ENCODE measurements around the gene UBE2D2. TPM values are rescaled to one million over a fixed set of nuclear protein-coding genes. Genes with fewer than 3 reads are reported as not detected.

The UBE2D2 gene
- total RNA-seq, 4 donors from 2014 or later = 65.2 to 114 (median 85.6) TPM

- Histone ChIP-seq H3K27ac (peak overlapping the region in 3 of 4 donors; percentile 69 to 94 (median 93)), H3K4me3 (peak overlapping the region in 1 of 2 donors; percentile 14), H3K36me3 (no peaks in the 10 kb centered on the region), H3K27me3 (no peaks in the 10 kb centered on the region), H3K4me1 (peaks cover 0 to 100% (median 44%) of the 10 kb centered on the region in 3 donors), H3K9me3 (no peaks in the 10 kb centered on the region)
- WGBS, 2 donors (ENCODE audit: low coverage in 1 of 2) = no CpG with 5 or more reads among the region's 23 CpGs
- TF ChIP-seq POLR2AphosphoS5 (IDR thresholded peaks at IDR 0.05) (no peak), CTCF (IDR thresholded peaks at IDR 0.05) (no peak), EP300 (IDR thresholded peaks at IDR 0.05) (no peak), POLR2A (IDR thresholded peaks at IDR 0.05) (no peak)
- no peak for ATAC-seq
Observed at GRCh38 chr5:139669662-139670368, 108.7 kb downstream of the UBE2D2 start.

GRCh38 chr5:139670369-139671095 is 109.4 kb downstream of the UBE2D2 start:
- H3K36me3 ChIP-seq = no peaks in the 10 kb centered on the region
- peaks cover 0 to 100% (median 44%) of the 10 kb centered on the region in 3 donors for H3K4me1 ChIP-seq
- WGBS, 2 donors (ENCODE audit: low coverage in 1 of 2) = 67 to 73% methylated on average over 6 to 11 of the region's 16 CpGs
- no peak for ATAC-seq
- no peak for TF ChIP-seq EP300 (IDR thresholded peaks at IDR 0.05)
- TF ChIP-seq CTCF (IDR thresholded peaks at IDR 0.05) = peak in 1 of 4 experiments; percentile 21
- H3K4me3 ChIP-seq = peak overlapping the region in 1 of 2 donors; percentile 14
- H3K27ac ChIP-seq = peak overlapping the region in 3 of 4 donors; percentile 69 to 94 (median 93)
- no peaks in the 10 kb centered on the region for H3K27me3 ChIP-seq
- H3K9me3 ChIP-seq = no peaks in the 10 kb centered on the region

- TF ChIP-seq CTCF (IDR thresholded peaks at IDR 0.05) (no peak), POLR2AphosphoS5 (IDR thresholded peaks at IDR 0.05) (no peak), POLR2A (IDR thresholded peaks at IDR 0.05) (no peak)
- Histone ChIP-seq H3K4me3 (no peak overlapping the region), H3K4me1 (peaks cover 0 to 97% (median 44%) of the 10 kb centered on the region in 3 donors), H3K36me3 (no peaks in the 10 kb centered on the region), H3K27me3 (no peaks in the 10 kb centered on the region), H3K9me3 (no peaks in the 10 kb centered on the region), H3K27ac (peak overlapping the region in 3 of 4 donors; percentile 69 to 94 (median 93))
- no peak for ATAC-seq
- WGBS, 2 donors (ENCODE audit: low coverage in 1 of 2) = 100% methylated on average over 1 of the region's 20 CpGs; no CpG with 5 or more reads in 1 of the 2 donors
Observed at GRCh38 chr5:139671096-139671841, 110.1 kb downstream of the UBE2D2 start.

- peaks cover 0 to 5% of the 10 kb centered on the region in 2 donors for H3K36me3 ChIP-seq
- 60% methylated on average over 1 of the region's 4 CpGs; no CpG with 5 or more reads in 1 of the 2 donors for WGBS, 2 donors (ENCODE audit: low coverage in 1 of 2)
- H3K4me3 ChIP-seq = no peak overlapping the region
- no peaks in the 10 kb centered on the region for H3K27me3 ChIP-seq
- no peaks in the 10 kb centered on the region for H3K9me3 ChIP-seq
- TF ChIP-seq CTCF (IDR thresholded peaks at IDR 0.05) (no peak), POLR2A (IDR thresholded peaks at IDR 0.05) (no peak), POLR2AphosphoS5 (IDR thresholded peaks at IDR 0.05) (no peak), EP300 (IDR thresholded peaks at IDR 0.05) (no peak)
- H3K4me1 ChIP-seq = peaks cover 0 to 94% (median 32%) of the 10 kb centered on the region in 3 donors
- peak overlapping the region in 3 of 4 donors; percentile 64 to 78 (median 75) for H3K27ac ChIP-seq
- ATAC-seq = no peak
Observed at GRCh38 chr5:139675213-139675612, 114.1 kb downstream of the UBE2D2 start.

All from gastroesophageal sphincter (tissue), 4 donors.